ENCODE data around the gene FAM204A.

- TF ChIP-seq TAF1 (IDR thresholded peaks at IDR 0.05; ENCODE audit: borderline replicate concordance, insufficient read depth, low read length) (no peak), FOXP2 (optimal IDR thresholded peaks at IDR 0.05; ENCODE audit: borderline replicate concordance, extremely low read depth, extremely low read length, insufficient read depth) (no peak), POLR2AphosphoS5 (IDR thresholded peaks at IDR 0.05; ENCODE audit: low read depth, low read length) (no peak), REST (IDR thresholded peaks at IDR 0.05; ENCODE audit: insufficient read depth in 1 of 2, low read depth in 2 of 2, low read length in 2 of 2) (no peak), SIN3A (IDR thresholded peaks at IDR 0.05; ENCODE audit: borderline replicate concordance, insufficient read depth, low read length) (no peak)
Observed at GRCh38 chr10:118271671-118272070, 70.5 kb downstream of the FAM204A start.

Measured in PFSK-1 (cell line).